Activated CD4-positive, CD25-positive, alpha-beta regulatory T cell treated with anti-CD3 and anti-CD28 coated beads, Interleukin-2, amount 50 U/mL, for 24 hours (primary cell): ENCODE data around the gene STING1.
A peak's percentile ranks its signal among the peaks of the same experiment; 100 is the strongest.
"Not testable (repeated sequence)": the region's sequence is repeated elsewhere in the genome, so short reads cannot be mapped to it uniquely, and the experiment has no call there.

ENCODE experiments used
- ATAC-seq, 2 donors: fragments of 150-1000 bp; cut with Tn5 transposase; one replicate each; pipeline ENCODE4 v1.10.0; 2021; ENCODE audit warnings: mild to moderate bottlenecking in 1 of 2, moderate library complexity in 1 of 2

Gene STING1

GRCh38 chr5:139462586-139463276 is 19.8 kb downstream of the STING1 start, which contains the start of gene ECSCR:
Gene ECSCR, minus strand, starts transcription at chr5:139462743. Its CDS starts 73 bp downstream, at chr5:139462670.
- no peak for ATAC-seq

GRCh38 chr5:139461698-139462097 is 20.9 kb downstream of the STING1 start:
- ATAC-seq: no peak

- no peak for ATAC-seq
Measured at GRCh38 chr5:139461176-139461575, 21.4 kb downstream of the STING1 start.

- ATAC-seq: no peak
Measured at GRCh38 chr5:139460455-139460854, 22.1 kb downstream of the STING1 start.

- peak; percentile 50 to 60 for ATAC-seq
Measured at GRCh38 chr5:139459451-139459934, 23.1 kb downstream of the STING1 start.

GRCh38 chr5:139458580-139459407 is 23.8 kb downstream of the STING1 start:
- peak; percentile 96 for ATAC-seq

GRCh38 chr5:139457653-139458306 is 24.8 kb downstream of the STING1 start:
- no peak for ATAC-seq

GRCh38 chr5:139457241-139457640 is 25.3 kb downstream of the STING1 start:
- no peak for ATAC-seq

- ATAC-seq: no peak
Measured at GRCh38 chr5:139456776-139457175, 25.8 kb downstream of the STING1 start.

- ATAC-seq: no peak
Measured at GRCh38 chr5:139454568-139455290, 27.8 kb downstream of the STING1 start.

- no peak for ATAC-seq
Measured at GRCh38 chr5:139453683-139454567, 28.6 kb downstream of the STING1 start.

GRCh38 chr5:139451878-139452660 is 30.5 kb downstream of the STING1 start:
- ATAC-seq: no peak

- no peak for ATAC-seq
Measured at GRCh38 chr5:139451176-139451575, 31.4 kb downstream of the STING1 start.

- peak; percentile 69 to 71 for ATAC-seq
Measured at GRCh38 chr5:139446956-139447779, 35.4 kb downstream of the STING1 start.

GRCh38 chr5:139445325-139446170 is 37.0 kb downstream of the STING1 start:
- no peak for ATAC-seq

GRCh38 chr5:139443831-139444453 is 38.6 kb downstream of the STING1 start:
- ATAC-seq: peak; percentile 49 to 50

- ATAC-seq: not testable (repeated sequence)
Measured at GRCh38 chr5:139440416-139440815, 42.1 kb downstream of the STING1 start.
